ENCODE measurements around the gene LYPD3.
A peak's percentile ranks its signal among the peaks of the same experiment; 100 is the strongest.
"Not testable (repeated sequence)": the region's sequence is repeated elsewhere in the genome, so short reads cannot be mapped to it uniquely, and the experiment has no call there.

Gene LYPD3

DNA sequence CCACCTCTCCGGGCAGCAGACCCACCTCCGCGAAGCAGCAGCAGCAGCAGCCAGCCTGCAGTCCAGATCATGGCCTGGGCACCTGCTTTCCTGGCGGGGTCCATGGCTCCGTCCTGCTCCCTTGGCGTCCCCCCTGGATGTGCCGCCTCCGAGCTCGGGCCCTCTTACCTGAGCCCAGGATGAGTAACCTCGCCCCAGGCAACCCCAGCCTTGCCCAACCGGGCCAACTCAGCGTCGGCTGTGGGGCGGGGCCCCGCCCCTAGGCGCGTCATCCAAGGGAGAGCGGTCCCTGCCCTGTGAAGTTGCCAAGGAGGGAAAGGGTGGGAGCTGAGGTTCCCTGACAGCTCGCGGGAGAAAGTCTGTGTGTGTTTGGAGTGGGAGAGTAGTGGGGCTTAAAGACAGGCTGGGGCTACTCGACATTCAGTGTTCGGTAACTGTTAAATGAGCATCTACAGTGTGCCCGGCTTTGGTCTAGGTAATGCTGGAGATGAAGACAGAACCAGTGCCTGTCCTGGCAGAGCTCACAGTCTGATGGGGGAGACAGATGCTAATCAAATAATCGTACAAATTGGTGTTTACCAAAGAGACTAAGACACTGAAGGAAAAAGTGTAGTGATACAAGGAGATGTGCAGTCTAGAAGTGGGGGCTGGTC is at the start of gene LYPD3:
TSS of gene LYPD3 (minus strand) at position 141 of the 653 bp plus-strand sequence. CDS start at position 104, 37 bp downstream.
- no peak for DNase-seq (ENCODE audit: low read depth in 1 of 2, low spot score in 1 of 2)

DNA sequence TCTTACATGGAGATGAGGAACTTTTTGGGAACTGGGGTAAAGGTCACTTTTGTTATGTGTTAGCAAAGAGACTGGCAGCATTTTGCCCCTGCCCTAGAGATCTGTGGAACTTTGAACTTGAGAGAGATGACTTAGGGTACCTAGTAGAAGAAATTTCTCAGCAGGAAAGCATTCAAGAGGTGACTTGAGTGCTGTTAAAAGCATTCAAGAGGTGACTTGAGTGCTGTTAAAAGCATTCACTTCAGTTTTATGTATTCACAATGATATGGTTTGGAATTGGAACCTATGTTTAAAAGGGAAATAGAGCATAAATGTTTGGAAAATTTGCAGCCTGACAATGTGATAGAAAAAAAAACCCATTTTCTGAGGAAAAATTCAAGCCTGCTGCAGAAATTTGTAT is 47.0 kb upstream of the LYPD3 start:
- not testable (repeated sequence) for DNase-seq (ENCODE audit: low read depth in 1 of 2, low spot score in 1 of 2)

DNA sequence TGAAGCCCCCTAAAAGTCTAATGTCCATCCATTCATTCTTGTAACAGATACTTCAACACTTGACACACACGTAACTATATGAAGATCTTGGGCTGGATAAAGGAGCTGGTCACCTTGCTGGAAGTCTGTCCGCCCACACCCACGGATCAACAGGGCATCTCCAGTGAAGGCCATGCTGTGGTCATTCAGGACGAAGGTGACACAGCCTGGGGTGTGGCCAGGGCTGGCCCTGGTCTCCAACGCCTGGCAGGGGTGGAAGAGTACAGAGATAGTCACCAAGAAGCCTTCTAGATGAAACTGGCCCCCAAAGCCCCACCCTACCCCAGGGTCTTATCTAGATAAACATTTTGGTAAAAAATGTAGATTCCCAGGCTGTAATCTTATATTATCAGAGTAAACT is 45.9 kb upstream of the LYPD3 start:
- DNase-seq (ENCODE audit: low read depth in 1 of 2, low spot score in 1 of 2) = no peak

DNA sequence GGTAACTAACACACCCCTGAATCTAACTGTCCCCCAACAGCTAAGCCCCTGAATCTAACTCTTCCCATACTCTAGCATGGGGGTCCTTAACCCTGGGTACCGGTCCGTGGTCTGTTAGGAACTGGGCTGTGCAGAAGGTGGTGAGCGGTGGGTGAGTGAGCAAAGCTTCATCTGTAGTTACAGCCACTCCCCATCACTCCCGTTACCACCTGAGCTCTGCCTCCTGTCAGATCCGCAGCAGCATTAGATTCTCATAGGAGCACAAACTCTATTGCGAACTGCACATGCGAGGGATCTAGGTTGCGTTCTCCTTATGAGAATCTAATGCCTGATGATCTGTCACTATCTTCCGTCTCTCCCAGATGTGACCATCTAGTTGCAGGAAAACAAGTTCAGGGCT is 45.3 kb upstream of the LYPD3 start:
- DNase-seq (ENCODE audit: low read depth in 1 of 2, low spot score in 1 of 2) = no peak

DNA sequence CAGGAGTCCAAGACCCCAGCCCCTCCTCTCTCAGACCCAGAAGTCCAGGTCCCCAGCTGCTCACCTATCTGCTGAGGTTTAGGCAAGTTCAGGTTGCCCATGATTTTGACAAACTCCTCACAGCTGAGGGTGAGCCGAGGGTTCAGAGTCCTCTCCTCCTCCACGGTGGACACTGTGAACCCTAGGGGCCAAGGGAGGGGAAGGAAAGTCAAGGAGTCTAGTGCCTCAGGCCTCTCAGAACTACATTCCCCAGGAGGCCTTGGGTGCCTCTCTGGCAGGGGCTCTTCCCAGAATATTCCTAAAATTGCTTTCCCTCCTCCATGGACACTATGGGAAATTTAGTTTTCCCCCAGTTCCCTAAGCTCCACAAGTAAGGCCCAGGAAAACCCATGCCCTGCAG is 42.5 kb upstream of the LYPD3 start:
- DNase-seq (ENCODE audit: low read depth in 1 of 2, low spot score in 1 of 2) = no peak

DNA sequence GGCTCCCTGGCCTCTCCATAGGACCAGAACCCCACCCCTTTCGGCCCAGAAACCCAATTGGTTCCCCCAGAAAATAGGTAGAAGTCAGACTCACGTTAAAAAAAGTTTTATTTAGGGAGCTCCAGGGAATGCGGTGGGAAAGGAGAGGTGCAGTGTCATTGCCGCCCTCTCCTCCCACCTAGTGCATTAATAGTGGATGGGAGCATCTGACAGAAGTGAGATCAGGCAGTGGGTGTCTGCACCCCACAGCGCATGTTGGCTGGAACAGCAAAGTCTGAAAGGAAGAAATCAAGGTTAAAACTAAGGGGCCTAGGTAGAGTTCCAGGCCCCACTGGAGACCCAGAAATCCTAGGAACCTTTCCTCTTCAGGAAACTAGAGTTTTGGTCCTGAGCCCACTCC is 41.2 kb upstream of the LYPD3 start:
- no peak for DNase-seq (ENCODE audit: low read depth in 1 of 2, low spot score in 1 of 2)

DNA sequence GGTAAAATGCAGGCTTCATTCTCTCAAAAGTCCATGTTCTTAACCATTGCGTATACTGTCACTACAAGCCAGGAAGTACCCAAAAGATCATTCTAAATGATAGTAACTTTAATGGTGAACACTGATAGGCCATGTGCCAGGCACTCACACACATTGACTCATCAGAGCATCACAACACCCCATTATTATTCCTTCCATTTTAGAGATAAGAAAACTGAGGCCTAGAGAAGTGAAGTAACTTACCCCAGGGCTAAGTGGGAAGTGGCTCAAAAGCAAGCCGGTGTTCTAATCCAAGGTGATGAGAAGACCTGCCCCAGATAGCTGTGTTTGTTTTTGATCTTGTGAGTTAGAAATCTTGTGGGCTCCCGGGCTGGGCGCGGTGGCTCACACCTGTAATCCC is 40.5 kb upstream of the LYPD3 start:
- no peak for DNase-seq (ENCODE audit: low read depth in 1 of 2, low spot score in 1 of 2)

DNA sequence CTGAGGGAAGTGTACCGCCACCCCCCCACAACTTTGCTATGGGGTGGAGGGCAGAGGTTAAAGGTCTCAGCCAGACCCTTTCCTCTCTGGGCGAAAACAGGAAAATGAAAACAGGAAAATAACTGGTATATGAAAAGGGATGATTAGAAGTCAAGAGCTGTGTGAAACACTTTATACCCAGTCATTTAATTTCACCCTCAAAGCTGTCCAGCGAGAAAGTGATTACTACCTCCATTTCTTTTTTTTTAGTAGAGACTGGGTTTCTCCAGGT is 39.7 kb upstream of the LYPD3 start:
- no peak for DNase-seq (ENCODE audit: low read depth in 1 of 2, low spot score in 1 of 2)

DNA sequence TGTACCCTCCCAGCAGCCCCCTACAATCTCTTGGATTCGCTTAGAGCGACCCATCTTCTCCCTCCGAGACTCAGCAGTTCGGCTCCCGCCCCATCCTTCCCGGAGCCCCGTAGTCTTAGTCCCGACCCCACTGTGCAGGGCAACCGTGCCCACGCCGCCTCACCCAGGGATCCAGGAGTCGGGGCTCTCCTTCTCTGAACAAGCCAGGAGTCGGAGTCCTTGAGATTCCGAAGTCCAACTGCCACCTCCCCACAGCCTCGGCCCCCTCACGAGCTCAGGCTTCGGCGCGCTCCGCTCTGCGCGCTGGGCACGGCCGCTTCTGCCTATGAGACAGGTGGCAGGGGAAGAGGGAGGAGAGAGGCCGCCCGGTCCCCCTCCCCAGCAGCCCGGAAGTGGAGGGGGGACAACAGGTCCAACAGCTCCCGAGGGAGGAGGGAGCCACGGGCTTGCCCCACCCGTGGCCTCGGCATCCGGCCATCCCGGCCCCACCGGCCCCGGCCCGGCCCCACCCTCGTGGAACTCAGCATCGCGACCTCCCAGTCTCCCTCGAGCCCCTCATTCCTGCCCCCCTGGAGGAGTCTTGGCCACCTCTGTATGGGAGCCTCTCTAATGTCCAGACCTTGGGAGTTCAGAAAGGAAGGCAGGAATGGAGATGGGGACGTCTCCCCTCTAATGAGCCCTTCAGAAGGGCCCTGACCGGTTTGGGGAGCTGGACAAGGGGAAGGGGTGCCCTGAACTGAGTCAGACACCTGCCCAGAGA is 39.2 kb upstream of the LYPD3 start, which contains the start of gene PHLDB3:
TSS of gene PHLDB3 (minus strand) at position 321 of the 760 bp plus-strand sequence. CDS start 628 bp downstream, outside the sequence.
- peak; percentile 19 to 38 for DNase-seq (ENCODE audit: low read depth in 1 of 2, low spot score in 1 of 2)

DNA sequence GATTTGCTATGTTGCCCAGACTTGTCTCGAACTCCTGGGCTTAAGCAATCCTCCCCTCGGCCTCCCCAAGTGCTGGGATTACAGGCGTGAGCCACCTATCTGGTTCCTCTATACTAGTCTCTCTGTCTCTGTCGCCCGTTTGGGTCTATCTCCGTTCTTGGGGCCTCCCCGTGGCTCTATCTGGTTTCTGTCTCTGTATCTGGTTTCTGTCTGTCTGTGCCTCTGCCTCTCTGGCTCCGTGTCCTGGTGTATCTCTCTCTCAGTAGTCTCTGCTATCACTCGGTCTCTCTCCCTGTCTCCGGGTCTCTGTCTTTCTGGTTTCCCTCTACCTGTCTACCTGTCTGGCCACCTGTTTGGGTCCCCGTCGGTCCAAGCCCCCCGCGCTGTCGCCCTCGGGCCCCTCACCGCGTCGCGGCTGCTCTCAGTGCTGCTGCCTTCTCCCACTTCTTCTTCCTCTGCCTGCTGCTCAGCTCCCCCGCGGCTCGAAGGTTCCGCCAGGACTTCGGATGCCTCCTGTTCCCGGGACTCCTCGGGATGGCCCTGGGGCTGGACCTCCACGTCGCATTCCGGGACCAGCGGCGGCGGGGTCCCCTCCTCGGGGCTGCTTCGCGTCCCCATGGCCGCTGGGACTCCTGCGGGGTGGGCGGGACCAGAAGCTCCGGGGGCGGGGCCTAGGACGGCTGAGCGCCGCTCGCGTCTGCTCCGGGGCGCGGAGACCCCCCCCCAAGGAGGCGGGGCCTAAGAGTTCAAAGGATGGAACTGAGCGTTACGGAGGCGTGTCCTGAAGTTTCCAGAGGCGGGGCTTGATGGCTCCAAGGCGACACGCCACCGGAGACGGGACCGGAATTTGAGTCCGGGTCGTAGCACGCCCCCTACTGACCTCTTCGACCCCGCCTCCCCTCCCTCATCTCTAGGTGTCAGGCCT is 38.4 kb upstream of the LYPD3 start:
- DNase-seq (ENCODE audit: low read depth in 1 of 2, low spot score in 1 of 2) = peak; percentile 98

DNA sequence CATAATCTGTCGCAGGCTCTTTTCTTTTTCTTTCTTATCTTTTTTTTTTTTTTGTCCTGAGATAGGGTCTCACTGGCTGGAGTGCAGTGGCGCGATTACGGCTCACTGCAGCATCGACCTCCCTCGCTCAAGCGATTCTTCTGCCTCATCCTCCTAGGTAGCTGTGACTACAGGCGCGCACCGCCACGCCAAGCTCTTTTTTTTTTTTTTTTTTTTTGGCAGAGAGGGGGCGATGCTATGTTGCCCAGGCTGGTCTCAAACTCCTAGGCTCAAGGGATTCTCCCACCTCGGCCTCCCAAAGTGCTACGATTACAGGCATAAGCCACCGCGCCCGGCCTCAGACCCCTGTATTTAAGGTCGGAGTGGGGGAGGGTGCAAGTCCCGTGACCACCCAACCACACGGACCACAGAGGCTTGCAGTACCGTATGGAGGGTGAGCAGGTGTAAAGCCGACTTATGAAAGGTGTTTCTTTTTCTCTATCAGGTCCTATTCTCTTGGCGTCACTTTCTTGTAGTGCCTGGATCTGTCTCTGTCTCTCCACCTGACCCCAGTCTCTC is 37.1 kb upstream of the LYPD3 start:
- no peak for DNase-seq (ENCODE audit: low read depth in 1 of 2, low spot score in 1 of 2)

DNA sequence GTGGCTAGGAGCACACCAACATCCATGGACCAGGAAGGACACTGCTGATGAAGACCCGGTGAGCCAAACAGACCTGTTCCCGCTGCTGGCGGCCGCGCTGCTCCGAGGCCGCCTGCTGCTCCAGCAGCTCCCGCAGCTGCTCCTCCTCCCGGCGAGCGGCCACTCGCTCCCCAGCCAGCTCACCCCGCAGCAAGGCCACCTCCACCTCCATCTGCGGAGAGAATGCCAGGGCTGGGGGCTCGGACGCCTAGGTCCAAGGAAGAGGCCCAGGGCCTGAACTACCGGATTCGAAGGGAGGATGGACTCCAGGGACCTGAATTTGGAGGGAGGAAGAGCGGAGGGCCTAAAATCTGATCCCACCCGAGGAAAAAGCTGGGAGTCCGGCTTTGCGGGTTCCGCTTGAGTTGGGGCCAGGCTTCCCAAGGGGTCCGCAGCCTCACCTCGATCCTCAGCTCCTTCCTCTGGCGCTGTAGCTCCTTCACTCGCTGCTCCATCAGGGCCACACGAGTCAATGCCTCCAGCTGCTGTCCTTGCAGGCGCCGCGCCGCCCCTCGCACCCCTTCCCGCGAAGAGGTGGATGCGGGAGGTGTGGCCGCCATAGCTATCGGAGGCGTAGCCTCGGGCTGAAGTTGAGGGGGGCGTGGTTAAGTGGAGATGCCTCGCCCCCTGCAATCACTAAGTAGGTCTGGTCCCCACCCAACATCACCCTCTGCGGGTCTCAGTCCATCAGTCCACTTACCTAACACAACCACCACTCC is 36.4 kb upstream of the LYPD3 start:
- DNase-seq (ENCODE audit: low read depth in 1 of 2, low spot score in 1 of 2) = no peak

DNA sequence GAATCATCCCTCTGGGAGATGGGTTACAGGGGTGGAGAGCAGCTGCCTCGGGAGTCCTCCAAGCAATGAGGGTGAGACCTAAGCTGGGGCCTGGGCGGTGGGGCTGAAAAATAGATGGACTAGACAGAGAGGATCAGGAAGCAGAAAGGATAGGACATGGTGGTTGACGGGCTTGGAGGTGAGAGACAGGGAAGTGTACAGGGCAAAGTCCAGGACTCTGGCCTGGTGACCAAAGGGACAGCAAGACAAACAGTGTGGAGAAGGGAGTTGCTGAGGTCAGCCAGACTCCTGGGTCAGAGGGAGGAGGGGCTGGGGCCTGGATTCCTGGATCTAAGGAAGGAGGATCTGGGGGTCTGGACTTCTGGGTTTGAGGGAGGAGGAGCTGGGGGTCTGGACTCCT is 33.6 kb upstream of the LYPD3 start:
- DNase-seq (ENCODE audit: low read depth in 1 of 2, low spot score in 1 of 2) = no peak

DNA sequence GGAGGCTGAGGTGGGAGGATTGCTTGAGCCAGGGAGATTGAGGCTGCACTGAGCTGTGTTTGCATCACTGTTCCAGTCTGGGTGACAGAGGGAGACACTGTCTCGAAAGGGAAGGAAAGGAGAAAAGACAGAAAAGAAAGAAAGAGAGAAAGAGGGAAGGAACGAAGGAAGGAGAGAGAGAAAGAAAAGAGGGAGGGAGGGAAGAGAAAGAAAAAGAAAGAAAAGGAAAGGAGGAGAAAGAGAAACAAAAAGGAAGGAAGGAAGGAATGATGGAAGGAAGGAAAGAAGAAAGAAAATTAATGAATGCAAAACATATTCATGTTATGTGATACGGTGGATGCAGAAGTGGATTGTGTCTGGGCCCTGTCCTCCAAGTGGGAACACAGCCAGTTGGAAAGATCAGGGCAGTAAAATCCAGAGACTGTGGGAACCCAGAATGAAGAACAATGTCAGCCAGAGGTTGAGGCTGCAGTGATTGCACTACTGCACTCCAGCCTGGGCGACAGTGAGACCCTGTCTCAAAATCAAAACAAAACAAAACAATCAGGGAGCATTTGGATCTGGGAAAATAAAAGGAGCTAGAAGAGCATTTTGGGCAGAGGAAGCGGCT is 32.9 kb upstream of the LYPD3 start:
- no peak for DNase-seq (ENCODE audit: low read depth in 1 of 2, low spot score in 1 of 2)

DNA sequence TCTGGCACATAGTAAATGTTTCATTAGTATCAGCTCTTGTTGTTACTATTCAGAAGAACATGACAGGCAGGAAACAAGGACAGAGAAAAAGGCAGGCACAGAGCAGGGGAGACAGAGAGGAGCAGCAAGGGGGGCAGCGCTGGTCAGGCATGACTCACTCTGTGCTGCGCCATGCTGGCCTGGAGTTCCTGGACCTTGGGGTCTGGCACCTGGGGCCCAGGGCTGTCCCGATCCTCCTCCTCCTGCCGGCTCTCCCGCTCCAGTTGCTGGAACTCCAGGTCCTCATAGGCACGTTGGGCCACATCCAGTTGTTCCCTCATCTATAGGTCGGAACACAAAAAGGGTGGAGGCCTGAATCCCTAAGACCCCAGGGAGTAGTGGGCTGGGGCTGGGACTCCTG is 31.6 kb upstream of the LYPD3 start:
- no peak for DNase-seq (ENCODE audit: low read depth in 1 of 2, low spot score in 1 of 2)

DNA sequence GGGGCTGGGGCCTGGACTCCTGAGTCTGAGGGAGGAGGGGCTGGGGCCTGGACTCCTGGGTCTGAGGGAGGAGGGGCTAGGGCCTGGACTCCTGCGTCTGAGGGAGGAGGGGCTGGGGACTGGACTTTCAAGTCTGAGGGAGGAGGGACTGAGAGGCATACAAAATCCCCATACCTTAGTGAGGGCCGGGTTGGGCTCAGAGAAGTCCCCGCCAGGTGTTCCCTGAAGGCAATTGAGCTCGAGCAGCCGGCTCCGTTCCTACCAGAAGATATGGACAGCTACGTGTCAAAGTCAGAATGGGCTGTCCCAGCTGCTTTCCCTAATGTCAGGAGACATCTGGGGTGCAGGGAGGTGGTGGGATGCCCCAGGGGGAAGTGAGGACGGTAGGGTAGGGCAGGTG is 29.7 kb upstream of the LYPD3 start:
- DNase-seq (ENCODE audit: low read depth in 1 of 2, low spot score in 1 of 2) = no peak

DNA sequence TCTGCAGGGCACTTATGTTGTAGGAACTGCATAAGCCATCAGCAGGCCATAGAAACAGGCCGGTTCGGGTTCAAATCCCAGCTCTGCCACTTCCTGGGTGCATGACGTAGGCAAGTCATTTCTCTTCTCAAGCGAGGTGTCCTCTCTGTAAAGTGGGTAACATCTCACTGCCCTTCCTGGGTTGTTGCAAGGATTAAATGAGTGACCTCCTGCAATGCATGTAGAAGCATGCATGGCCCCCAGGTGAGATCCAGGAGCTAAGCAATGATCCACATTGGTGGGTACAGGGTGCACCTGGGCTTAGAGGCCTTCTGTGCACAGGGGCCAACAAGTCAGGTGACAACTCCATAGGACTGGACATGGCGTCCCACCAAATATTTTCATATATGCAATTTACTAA is 25.4 kb upstream of the LYPD3 start:
- no peak for DNase-seq (ENCODE audit: low read depth in 1 of 2, low spot score in 1 of 2)

DNA sequence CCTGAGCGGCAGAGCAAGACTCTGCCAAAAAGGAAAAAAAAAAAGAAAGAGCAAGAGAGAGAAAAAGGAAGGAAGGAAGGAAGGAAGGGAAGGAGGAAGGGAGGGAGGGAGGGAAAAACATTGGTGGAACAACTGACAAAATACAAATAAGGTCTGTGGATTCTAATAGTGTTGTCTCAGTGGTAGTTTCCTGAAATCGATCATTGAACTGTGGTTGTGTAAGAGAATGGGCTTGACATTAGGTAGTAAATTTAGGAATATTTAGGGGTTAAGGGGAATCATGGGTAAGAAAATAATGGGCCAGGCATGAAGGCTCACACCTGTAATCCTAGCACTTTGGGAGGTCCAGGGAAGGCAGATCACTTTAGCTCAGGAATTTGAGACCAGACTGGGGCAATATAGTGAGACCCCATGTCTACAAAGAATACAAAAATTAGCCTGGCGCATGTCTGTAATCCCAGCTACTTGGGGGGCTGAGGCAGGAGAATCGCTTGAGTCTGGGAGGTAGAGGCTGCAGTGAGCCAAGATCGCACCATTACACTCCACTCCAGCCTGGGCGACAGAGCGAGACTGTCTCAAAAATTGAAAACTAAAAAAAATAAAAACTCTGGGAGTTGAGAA is 24.7 kb upstream of the LYPD3 start:
- no peak for DNase-seq (ENCODE audit: low read depth in 1 of 2, low spot score in 1 of 2)

DNA sequence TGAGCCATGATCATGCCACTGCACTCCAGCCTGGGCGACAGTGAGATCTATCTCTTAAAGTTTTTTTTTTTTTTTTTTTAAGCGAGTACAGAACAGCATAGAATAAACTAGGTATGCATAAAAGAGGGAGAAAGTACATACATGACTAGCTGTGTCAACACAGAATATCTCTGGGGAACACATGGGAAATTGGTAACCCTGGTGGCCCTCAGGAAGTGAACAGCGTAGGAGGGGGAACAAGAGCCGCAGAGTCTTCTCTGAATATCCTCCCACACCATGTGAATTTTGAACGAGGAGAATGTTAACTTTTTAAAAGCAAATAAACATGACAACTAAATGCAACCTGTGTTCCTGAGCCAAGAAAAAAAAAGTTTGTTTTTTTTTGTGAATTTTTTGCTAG is 23.9 kb upstream of the LYPD3 start:
- no peak for DNase-seq (ENCODE audit: low read depth in 1 of 2, low spot score in 1 of 2)

DNA sequence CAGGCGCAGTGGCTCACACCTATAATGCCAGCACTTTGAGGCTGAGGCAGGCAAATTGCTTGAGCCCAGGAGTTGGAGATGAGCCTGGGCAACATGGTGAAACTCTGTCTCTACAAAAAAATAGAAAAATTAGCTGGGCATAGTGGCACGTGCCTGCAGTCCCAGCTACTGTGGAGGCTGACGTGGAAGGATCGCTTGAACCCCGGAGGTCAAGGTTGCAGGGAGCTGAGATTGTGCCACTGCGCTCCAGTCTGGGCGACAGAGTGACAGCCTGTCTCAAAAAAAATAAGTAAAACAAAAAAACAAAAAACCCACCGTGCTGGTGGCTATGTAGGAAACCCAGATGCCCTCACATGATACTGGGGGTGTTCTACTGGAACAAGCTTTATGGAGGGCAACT is 22.8 kb upstream of the LYPD3 start:
- DNase-seq (ENCODE audit: low read depth in 1 of 2, low spot score in 1 of 2) = no peak

Data from activated T-helper 1 cell treated with anti-CD3 and anti-CD28 coated beads, Interleukin-2, amount 50 U/mL, for 16 hours (primary cell).